Keratinocyte (primary cell): Measurements from ENCODE around the gene EEF1AKMT2.

Experiments used
- EZH2 ChIP-seq: IDR thresholded peaks from one replicate; pipeline ENCODE4 v1.6.1; 2012; ENCODE audit warnings: inconsistent platforms, mild to moderate bottlenecking, low read length, moderate library complexity
- TF ChIP-seq, protein P1 (sequence below), 3 experiments: IDR thresholded peaks in 1 of 3; conservative IDR thresholded peaks in 1 of 3; optimal IDR thresholded peaks in 1 of 3; 2 replicates in 2 of 3; 3 replicates in 1 of 3; pipeline versions ENCODE3 to v1.5.1; 2011; ENCODE audit warnings: low read length in 3 of 3, mild to moderate bottlenecking in 3 of 3, moderate library complexity in 2 of 3, control low read depth in 1 of 3, inconsistent platforms in 1 of 3; ENCODE audit not compliant: insufficient read depth in 2 of 3; ENCODE audit errors: extremely low read depth in 1 of 3

DNA sequence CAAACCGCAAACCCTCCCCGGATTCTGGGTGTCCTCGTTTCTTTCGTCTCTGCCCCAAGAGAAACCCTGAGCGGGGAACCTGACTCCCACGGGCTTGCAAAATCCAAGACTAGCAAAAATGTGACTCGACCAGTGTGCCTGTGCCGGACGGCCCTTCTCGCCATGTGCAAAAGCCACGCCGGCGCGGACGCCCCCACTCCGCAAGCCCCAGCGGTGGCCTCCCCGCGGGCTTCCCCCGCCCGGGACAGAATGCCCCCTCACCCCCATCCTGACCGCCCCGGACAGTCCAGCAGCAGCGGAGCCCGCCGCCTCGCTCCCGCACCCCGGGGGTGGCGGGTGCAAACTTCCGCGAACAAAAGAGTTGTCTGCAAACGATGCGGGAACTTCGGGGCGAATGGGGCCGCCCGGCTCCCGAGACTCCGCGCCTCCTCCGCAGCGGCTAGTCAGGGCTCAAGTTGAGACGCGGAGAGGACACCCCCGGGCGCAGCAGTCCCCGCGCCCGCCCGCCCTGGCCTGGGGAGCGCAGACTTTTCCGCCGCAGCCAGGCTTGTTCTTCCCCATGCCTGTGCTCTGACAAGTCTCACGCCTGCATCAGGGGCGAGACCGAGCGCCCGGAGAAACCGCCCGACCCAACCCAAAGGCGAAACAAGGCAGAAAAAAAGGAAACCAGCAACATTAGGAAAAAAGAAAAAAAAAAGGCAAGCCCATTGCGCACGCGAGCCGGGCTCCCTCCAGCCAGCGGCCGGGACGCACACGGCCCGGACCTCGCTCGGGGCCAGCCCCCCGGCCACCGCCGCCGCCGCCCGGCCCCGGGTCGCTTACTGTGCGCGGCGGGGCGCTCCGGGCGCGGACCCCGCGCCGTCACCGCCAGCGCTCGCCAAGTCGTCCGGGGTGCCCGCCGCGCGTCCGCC is 48.2 kb downstream of the EEF1AKMT2 start:
- TF ChIP-seq, protein P1, sequence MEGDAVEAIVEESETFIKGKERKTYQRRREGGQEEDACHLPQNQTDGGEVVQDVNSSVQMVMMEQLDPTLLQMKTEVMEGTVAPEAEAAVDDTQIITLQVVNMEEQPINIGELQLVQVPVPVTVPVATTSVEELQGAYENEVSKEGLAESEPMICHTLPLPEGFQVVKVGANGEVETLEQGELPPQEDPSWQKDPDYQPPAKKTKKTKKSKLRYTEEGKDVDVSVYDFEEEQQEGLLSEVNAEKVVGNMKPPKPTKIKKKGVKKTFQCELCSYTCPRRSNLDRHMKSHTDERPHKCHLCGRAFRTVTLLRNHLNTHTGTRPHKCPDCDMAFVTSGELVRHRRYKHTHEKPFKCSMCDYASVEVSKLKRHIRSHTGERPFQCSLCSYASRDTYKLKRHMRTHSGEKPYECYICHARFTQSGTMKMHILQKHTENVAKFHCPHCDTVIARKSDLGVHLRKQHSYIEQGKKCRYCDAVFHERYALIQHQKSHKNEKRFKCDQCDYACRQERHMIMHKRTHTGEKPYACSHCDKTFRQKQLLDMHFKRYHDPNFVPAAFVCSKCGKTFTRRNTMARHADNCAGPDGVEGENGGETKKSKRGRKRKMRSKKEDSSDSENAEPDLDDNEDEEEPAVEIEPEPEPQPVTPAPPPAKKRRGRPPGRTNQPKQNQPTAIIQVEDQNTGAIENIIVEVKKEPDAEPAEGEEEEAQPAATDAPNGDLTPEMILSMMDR (optimal IDR thresholded peaks at IDR 0.05 in 1 of 3, IDR thresholded peaks at IDR 0.05 in 1 of 3, conservative IDR thresholded peaks at IDR 0.05 in 1 of 3; ENCODE audit: extremely low read depth in 1 of 3, insufficient read depth in 2 of 3, low read length in 3 of 3) = no peak
- TF ChIP-seq EZH2 = no peak
